SK-N-SH (cell line): ENCODE results near the gene WWOX.

Source experiments
- EP300 ChIP-seq, 2 experiments: IDR thresholded peaks; 2 replicates each; pipeline versions ENCODE4 v1.4.0 to v1.6.1; 2012; ENCODE audit warnings: borderline replicate concordance in 1 of 2, low read depth in 1 of 2, low read length in 1 of 2
- JUND ChIP-seq: IDR thresholded peaks from 2 replicates; pipeline ENCODE4 v1.4.0; 2012
- MXI1 ChIP-seq: IDR thresholded peaks from 2 replicates; pipeline ENCODE4 v1.6.1; 2012; ENCODE audit warnings: mild to moderate bottlenecking, low read depth, low read length, improper control_type of control experiment
- NFIC ChIP-seq: IDR thresholded peaks from 2 replicates; pipeline ENCODE4 v1.4.0; 2012; ENCODE audit warnings: borderline replicate concordance
- POLR2AphosphoS5 ChIP-seq: IDR thresholded peaks from 2 replicates; pipeline ENCODE4 v1.6.1; 2012; ENCODE audit warnings: low read depth, low read length
- RFX5 ChIP-seq: IDR thresholded peaks from 2 replicates; pipeline ENCODE4 v1.6.1; 2012; ENCODE audit warnings: mild to moderate bottlenecking, improper control_type of control experiment, low read length
- SIN3A ChIP-seq: IDR thresholded peaks from 2 replicates; pipeline ENCODE4 v1.6.1; 2012; ENCODE audit warnings: low read depth, mild to moderate bottlenecking, low read length, moderate library complexity, borderline replicate concordance
- TAF1 ChIP-seq: IDR thresholded peaks from 2 replicates; pipeline ENCODE4 v1.6.1; 2012; ENCODE audit warnings: low read depth, mild to moderate bottlenecking, low read length, moderate library complexity, borderline replicate concordance
- TF ChIP-seq, protein P1 (sequence below): fragments of 200-600 bp; sonication (generic); IDR thresholded peaks from 2 replicates; pipeline ENCODE4 v1.6.1; 2017; ENCODE audit warnings: antibody characterized with exemption, mild to moderate bottlenecking, moderate library complexity
- TF ChIP-seq, protein P2 (sequence below): IDR thresholded peaks from 2 replicates; pipeline ENCODE4 v1.4.0; 2012; ENCODE audit warnings: low read depth

DNA sequence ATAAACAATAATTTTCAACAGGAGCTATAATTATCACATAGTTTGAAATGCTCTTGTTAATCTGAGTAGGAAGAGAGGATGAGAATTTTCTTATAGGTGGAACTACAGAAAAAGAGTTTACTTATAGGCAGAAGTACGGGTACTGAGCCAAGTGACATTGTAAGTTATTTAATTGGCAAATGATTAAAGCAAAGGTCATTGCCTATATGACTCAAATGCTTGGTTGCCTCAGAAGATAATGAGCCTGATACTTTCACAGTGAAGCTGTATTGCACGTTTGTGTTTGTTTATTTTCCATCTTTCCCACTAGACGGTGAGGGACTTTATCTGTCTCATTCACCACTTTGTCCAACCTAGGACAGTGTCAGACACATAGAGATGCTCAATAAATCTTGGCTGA lies 751.8 kb downstream of the WWOX start:
- TF ChIP-seq TAF1 (no peak), POLR2AphosphoS5 (no peak), EP300 (IDR thresholded peaks at IDR 0.05; ENCODE audit: borderline replicate concordance in 1 of 2, low read depth in 1 of 2, low read length in 1 of 2) (no peak), MXI1 (no peak), JUND (no peak), SIN3A (no peak), RFX5 (no peak), NFIC (no peak)
- TF ChIP-seq, protein P1, sequence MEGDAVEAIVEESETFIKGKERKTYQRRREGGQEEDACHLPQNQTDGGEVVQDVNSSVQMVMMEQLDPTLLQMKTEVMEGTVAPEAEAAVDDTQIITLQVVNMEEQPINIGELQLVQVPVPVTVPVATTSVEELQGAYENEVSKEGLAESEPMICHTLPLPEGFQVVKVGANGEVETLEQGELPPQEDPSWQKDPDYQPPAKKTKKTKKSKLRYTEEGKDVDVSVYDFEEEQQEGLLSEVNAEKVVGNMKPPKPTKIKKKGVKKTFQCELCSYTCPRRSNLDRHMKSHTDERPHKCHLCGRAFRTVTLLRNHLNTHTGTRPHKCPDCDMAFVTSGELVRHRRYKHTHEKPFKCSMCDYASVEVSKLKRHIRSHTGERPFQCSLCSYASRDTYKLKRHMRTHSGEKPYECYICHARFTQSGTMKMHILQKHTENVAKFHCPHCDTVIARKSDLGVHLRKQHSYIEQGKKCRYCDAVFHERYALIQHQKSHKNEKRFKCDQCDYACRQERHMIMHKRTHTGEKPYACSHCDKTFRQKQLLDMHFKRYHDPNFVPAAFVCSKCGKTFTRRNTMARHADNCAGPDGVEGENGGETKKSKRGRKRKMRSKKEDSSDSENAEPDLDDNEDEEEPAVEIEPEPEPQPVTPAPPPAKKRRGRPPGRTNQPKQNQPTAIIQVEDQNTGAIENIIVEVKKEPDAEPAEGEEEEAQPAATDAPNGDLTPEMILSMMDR, result no peak
- TF ChIP-seq, protein P2, sequence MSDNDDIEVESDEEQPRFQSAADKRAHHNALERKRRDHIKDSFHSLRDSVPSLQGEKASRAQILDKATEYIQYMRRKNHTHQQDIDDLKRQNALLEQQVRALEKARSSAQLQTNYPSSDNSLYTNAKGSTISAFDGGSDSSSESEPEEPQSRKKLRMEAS, result no peak
